ENCODE data around the gene CST3.
"Not testable (repeated sequence)": the region's sequence is repeated elsewhere in the genome, so short reads cannot be mapped to it uniquely, and the experiment has no call there.

The CST3 gene

DNA sequence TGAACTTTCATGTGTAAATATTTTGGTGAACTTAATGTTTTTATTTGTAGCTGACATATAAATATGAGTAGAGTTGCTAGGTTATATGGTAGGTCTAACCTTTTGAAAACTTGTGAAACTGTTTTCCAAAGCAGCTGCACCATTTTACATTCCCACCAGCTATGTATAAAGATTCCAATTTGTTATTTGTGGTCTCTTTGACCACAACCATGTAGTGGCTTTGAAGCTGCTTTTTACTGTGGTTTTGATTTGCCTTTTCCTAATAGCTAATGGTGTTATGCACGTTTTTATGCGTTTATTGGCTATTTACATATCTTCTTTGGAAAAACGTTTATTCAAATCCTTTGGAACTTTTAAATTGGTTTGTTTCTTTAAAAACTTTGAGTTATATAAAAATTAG is 10.3 kb downstream of the CST3 start:
- DNase-seq = no peak

DNA sequence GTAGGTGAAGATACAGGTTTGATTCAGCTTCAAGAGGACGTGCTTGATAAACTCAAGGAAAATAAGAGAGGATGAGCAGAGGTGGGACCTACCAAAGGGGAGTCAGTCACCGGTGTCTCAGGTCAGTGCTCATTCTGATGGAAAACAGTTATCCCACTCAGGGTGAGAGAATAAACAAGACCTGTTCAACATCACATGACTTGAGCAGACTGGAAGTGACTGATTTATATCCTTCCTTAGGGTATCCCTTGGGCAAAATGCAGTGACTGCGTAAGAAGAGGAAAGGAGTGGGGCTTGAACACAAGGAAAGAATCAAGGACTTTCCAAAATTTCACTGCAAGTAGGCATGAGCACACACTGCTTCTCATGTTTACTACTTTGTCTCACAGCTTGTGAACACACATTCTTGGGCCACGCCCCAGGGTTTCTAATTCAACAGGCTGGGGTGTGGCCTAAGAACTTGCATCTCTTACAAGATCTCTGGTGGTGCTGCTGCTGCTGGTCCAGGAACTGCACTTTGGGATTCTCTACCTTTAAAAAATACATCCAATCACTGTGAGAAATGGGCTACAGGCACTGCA is 11.6 kb downstream of the CST3 start:
- DNase-seq = peak in 1 of 2 donors; percentile 50

DNA sequence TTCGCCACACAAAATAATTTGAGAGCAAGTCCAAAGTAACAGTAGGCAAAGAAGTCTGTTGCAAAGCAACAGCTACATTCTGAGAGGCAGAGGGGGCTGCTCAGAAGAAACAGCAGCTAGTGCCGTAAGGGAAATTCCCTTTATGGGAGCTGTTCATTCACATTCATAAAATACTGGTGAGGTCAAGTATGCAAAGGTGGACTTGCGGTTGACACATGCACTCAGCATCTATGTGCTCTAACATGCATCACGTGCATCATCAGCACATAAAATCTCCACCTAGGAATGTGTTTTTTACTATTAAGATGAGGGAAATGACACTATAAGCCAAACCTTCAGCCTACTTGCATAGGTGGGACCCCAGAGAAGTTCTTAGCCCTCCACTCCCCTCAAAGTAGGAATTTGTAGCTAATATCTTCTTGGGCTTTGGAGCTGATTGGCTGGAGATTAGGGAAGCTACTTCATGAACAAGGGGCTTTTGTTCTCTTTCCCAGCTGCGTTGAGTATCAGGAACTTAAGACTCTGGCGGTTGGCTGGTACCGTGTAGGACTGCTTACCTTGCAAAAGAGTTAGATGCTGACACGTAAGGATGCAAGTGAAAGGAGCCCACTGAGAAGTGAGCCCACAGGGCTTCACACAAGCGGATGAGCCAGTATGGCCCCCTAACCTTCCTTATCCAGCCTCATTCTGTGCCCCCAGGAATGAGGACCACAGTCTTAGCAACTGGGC is 12.4 kb downstream of the CST3 start:
- DNase-seq = no peak

DNA sequence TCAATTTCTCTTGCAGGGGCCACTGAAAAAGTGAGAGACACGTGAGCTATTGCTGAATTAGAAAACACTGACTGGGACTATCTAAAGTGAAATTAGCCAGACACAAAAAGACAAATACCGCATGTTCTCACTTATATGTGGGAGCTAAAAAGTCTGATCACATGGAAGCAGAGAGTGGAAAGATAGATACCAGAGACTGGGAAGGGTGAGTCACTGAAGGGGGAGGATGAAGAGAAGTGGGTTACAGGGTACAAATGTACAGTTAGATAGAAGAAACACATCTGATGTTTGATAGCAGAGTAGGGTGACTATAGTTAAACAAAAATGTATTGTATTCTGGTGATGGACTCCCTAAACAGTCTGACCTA is 13.4 kb downstream of the CST3 start:
- DNase-seq = no peak

DNA sequence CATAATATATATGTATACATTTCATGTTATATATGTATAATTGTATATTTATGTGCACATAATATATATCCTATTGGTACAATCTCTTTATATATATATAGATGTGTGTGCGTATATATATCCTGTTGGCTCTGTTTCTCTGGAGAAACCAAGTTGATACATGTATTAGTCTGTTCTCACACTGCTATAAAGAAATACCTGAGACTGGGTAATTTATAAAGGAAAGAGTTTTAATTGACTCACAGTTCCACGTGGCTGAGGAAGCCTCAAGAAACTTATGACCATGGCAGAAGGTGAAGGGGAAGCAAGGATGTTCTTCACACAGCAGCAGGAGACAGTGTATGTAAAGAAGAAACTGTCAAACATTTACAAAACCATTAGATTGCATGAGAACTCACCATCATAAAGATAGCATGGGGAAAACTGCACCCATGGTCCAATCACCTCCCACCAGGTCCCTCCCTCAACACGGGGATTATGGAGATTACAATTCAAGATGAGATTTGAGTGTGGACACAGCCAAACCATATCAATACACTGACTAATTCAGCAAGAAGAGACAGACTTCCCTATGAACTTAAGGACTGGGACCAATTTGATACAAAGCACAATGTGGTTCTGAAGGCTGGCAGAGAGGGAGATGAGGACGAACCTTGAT is 14.0 kb downstream of the CST3 start:
- no peak for DNase-seq

DNA sequence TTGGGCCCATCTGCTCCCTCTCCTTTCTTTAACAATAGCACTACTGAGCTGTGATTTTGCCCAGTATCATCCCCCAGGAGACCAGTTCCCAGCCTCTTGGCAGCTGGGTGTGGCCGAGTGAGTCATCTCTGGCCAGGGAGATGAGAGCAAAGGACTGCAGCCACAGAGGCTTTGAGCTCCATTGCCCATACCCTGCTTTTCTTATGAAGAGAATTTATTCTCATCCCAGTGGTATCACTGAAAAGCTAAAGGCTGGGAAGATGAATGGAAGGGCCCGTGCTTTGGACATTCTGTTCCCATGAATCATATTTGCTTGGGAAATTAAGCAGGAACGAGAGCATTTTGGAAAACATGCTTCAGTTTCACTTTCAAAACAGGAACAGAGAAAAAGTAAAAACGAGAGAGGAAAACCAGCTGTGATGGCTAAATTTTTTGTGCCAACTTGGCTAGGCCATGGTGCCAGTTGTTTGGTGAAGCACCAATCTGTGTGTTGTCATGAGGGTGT is 14.9 kb downstream of the CST3 start:
- DNase-seq = peak; percentile 64 to 69

DNA sequence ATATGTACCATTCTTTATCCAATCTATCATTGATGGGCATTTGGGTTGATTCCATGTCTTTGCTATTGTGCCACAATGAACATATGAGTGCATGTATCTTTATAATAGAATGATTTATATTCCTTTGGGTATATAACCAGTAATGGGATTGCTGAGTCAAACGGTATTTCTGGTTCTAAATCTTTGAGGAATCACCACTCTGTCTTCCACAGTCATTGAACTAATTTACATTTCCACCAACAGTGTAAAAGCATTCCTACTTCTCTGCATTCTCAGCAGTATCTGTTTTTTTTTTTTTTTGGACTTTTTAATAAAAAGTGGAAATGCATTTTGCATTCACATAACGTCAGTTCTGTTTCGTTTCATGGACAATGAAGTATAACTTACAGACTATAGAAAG is 15.4 kb downstream of the CST3 start:
- not testable (repeated sequence) for DNase-seq

DNA sequence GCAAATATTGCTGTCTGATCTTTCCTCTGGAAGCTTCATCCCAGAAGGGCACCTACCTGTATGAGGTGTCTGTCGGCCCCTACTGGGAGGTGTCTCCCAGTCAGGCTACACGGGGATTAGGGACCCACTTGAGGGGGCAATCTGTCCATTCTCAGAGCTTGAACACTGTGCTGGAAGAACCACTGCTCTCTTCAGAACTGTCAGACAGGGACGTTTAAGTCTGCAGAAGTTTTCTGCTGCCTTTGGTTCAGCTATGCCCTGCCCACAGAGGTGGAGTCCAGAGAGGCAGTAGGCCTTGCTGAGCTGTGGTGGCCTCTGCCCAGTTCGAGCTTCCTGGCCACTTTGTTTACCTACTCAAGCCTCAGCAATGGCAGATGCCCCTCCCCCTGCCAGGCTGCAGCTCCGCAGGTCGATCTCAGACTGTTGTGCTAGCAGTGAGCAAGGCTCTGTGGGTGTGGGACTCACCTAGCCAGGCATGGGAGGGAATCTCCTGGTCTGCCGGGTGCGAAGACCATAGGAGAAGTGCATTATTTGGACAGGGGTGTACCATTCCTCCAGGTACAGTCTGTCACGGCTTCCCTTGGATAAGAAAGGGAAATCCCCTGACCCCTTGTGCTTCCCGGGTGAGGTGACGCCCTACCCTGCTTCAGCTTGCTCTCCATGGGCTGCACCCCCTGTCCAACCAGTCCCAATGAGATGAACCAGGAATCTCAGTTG is 16.9 kb downstream of the CST3 start:
- DNase-seq = not testable (repeated sequence)

DNA sequence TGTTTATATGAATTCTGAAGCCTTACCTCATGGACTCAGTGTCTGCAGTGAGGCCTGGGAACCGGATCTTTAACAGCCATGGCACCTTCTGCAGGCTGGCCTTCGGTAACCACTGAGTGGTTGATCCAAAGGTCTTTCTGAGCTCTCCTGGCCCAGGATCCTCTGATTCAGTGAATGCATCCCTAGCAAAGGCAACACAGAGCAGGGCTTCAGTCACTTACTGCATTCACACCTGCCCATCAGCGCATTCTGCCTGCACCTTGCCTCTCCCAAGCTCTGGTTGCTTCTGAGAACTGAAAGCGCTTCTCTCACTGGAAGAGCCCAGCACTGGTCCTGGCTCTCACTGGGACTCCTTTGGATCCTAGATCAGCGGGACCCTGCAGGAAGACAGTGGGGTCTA is 23.6 kb downstream of the CST3 start:
- no peak for DNase-seq

DNA sequence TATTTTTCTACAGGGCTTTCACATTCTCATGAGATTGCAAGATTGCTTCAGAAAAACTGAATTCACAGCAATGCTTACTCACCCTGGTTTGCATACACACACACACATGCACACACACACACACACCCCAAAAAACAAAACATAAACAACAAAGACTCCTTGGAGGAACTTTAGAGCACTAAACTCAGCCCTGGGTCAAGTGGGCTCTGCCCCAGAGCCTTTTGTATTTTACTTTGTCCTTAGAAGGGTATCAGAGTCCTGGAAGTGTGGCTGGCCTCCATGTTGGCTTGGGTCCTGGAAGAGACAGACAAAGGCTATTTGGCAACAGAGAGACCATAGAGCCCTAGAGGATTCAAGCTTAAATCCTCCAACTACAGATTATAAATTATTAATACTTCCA is 24.1 kb downstream of the CST3 start:
- DNase-seq = no peak

DNA sequence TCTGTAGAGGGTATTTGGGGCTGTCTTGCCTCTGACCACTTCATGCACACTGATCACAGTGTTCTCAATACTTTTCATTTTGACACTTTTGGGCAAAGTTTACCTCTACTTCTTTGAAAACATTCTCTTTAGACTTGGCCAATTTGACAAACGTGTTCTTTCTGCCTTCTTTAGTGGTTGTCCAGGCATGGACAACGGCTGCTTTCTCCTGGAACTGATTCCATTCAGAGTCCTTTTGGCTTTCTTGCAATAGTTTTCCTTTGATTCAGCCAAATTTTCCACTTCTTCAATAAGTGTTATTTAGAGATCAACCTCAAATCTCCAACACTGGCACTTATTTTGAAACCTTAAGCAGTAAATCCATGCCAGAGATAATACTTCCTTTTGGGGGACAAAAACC is 25.4 kb downstream of the CST3 start:
- DNase-seq = no peak

DNA sequence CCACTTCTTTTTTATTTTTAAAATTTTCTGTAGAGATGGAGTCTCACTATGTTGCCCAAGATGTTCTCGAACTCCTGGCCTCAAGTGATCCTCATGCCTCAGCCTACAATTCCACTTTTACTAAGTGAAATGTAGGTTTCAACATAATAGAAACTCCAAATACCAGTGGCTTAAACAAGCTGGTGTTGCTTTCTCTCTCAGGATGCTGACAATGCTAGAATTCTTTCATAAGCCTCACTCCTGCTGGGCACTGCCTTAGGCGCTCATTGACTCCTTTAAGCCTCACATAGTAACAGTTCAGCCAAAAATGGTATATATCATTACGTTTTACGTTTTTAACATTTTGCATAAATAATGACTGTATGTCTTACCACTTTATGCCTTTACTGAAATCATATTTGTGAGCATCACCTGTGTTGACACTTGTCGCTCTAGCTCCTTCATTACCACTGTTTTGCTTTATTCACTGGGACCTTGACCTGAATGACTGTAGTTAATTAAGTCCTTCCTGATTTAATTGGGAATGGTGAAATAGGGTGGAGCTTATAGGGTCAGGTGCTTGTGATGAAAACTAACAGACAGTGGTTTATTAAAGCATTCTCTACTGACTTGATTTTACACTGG is 28.2 kb downstream of the CST3 start:
- no peak for DNase-seq

DNA sequence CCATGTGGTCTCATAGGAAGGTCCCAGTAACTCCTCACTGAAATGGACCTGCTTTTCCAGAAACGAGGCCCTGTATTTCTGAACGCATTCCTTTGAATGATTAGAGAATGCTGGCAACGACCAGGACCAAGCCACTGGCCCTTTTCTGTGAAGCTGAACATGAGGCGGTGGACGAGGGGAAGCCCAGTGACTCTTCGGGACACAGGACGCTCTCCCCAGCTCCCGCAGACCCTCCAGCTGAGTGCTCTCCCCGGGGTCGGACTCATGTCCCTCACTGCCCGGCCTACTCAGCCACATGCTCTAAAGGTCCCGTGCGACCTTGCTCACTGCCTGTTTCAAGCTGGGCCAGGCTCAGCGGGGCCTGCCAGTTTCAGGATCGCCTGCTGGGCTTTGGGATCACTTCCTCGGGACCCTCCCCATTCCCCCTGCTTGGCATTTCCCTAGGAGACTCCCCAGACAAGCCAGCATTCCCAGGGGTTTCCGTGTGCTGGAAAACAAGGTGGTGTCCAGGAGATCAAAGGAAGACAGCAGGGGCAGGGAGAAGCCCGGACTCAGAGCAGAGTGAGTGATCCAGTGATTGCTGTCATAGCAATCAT is 29.4 kb downstream of the CST3 start:
- DNase-seq = no peak

DNA sequence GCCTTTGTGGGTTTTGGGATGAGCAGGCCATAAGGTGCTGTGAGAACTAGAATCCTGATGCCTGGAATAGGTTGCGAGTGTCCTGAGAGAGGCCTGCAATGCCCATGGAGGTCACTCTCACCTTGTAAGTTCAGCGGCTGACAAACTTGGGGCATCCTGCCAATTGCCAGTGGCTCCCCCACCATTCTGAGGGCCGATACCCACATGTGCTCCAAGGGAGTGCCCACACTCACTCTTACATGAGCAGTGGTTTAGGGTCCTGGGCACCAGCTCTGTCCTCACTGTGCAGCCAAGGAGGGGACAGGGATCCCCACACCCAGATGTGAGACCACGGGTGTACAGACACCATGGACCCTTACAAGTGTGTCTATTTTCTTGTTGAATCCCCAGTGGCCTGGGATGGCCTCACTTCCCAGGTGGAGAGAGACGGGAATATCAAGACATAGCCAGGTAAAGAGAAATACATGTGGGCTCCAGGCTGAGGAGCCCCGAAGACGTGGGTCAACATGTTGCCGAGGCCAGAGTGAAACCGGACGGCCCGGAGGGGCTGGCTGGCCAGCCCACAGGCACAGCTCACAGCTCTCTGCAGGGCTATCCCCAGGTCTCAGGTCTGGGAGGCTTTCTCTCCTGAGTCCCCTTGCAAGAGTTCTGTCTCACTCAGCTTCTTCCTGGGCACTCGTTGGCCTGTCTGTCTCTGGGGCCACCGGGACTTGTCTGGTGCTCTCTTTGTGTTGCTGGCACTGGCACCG is 30.1 kb downstream of the CST3 start:
- DNase-seq = no peak

DNA sequence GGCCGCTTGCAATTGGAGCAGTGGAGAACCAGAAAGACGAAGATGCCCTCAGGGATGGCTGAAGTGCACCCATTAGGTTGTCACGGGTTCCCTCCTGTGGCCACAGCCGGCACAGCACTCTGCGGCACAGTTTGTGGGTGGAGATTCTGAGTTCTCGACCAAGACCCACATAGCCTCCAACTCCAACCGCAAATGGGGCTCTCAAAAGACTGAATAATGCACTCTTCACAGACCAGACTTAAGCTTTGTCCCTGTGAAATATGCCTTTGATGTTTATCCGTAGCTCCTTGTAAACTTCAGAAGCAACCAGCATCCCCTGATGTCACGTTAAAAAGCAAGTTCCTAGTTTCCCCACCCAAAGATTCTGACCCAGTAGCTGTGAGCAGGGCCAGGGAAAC is 31.1 kb downstream of the CST3 start:
- peak; percentile 64 to 78 for DNase-seq

DNA sequence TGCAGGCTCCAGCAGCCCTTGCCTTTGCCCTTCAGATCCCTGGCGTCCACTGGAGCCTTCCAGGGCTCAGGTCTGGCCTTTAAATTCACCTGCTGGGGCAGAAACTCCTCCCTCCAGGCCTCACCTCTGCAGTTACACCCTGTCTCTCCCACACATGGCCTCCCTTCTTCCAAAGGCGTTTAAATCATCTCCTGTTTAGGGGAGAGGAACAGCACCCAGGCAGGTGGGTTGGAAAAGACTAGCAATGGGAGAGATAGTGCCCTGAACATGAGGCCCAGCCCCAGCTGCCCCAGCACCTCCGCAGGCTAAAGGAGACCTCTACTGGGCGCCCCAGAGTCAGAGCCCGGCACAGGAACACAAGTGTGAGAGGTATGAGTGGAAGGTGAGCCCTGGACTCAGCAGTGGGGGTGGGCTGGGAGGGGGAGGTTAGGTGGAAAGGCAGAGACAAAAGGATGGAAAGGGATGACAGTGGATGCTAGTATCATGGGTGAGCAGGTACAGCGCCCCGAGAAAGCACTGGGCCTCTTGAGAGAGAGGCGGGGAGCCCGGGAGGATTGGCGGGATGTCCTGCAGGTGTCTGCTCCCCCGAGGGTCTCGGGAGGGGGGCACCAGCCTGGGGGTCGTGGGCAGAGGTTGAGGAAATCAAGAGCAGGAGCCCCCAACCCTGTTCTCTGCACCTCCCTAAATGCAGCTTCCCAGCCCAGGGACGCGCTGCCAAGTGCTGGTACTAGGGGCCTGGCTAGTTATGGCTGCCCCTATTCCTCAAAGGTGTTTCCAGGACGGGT is 31.7 kb downstream of the CST3 start, which contains the start of gene CST9:
TSS of gene CST9 (minus strand) at position 51 of the 785 bp plus-strand sequence. CDS start 53 bp downstream, outside the sequence.
- DNase-seq = no peak

DNA sequence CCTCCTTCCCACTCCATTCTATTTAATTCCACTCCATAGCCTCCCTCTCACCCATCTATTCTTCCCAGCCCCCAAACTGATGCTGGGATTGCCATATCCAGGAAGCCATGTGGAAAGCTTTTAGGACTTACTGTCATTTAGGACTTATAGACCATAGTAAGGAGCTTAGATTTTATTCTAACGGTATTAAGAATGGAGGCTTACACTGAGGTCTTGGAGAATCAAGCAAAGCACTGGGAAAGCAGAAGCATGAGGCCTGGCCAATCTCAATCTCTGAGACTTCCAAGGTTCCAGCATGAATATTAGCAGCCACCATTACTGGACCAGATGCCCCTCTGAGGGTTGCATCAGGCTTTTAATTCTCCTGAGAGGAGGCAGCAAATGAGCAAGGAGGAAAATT is 33.4 kb downstream of the CST3 start:
- no peak for DNase-seq

DNA sequence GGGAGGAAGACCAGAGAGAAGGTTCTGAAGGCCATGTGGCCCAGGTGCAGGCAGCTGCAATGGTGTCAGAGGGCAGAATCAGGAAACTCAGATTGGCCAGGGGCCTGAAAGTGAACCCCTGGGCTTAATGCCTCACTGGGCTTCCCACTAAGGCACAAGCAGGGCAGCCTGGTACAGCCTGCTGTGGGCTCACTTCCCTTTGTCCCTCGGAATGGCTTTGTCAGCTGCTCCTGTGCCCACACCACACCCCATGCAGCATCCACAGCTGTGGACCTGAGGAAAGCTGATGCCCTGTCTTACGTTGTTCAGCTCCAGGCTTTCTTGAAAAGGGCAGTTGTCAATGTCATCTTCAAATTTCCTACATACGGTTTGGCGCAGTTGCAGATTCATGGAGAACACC is 34.4 kb downstream of the CST3 start:
- DNase-seq = peak in 1 of 2 donors; percentile 43

DNA sequence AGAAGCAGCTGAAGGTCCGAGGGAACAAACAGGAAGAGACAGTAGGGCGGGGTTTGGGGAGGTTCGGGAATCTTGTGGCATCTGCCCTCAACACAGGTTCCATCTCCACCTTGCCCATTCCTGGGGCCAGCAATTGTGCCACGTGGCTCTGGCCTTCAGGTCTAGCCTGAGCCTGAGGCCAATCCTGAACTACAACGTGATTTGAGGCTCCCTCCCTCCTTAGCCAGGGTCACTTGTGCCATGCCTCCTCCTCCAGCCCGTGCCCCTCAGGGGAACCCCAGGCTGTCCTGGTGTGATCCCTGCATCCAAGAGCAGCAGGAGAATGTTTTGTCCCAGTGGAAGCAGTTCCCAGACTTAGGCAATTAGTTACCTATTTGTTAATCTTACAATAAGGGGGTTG is 35.1 kb downstream of the CST3 start:
- DNase-seq = no peak

DNA sequence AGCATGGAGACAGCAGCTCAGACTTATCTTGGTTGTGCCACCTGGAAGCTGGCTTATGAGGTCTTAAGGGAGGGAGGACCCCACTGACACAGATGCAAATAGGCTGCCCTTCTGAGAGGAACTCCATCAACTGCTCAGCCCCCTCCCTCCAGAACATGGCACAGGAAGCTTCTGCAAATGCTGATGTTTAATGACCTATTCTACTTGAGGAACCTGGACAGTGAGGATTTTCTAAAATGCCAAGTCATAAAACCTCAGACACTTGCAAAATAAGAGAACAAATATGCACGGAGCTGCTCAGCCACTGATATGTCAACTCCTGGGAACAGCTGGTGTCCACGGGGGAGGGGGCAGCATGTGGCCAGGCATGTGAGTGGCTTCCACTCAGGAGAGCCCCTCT is 35.5 kb downstream of the CST3 start:
- peak; percentile 61 to 69 for DNase-seq

DNA sequence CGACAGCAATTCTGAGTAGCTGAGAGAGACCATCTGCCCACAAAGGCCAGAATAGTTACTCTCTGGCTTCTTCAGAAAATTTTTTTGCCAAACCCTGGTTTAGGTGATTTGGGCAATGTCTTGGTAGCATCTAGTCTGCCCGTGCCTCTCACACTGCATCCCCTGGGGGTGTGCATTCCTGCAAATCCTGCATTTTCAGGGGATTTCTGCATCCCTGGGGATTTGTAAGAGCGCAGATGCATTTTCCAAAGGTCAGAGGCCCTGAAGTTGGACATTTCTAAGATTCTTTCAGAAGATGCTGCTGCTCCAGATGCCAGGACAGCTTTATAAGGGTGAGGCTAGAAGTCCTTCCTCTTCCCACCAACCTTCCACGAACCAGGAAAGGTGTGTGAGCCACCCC is 36.0 kb downstream of the CST3 start:
- DNase-seq = no peak
